Activated T-helper 2 cell treated with anti-CD3 and anti-CD28 coated beads, Interferon-gamma antibody, Interleukin-2, Interleukin-4, amounts not matched to agents 10 μg/mL and 5 μg/mL and 100 μg/mL, durations not matched to agents 14 hours and 24 hours and 36 hours (primary cell): ENCODE results near the gene ARPC1A. TPM values are rescaled to one million over a fixed set of nuclear protein-coding genes. Genes with fewer than 3 reads are reported as not detected.

ENCODE experiments used
- total RNA-seq: library from RNA; stranded (reverse); gene quantifications from 2 replicates; pipeline ENCODE4 v1.2.3, GENCODE V29; 2022

ARPC1A gene
- total RNA-seq, 1 donor from 2014 or later: 79.8 TPM

Other genes starting within 250 kb of the ARPC1A start
- gene SMURF1, start 181.8 kb upstream of the ARPC1A start, total RNA-seq: 12.4 and 13.5 TPM in 2 replicates
- gene KPNA7, start 117.8 kb upstream of the ARPC1A start, total RNA-seq: not detected in 2 replicates
- not detected in 2 replicates for gene MYH16, start 53.1 kb upstream of the ARPC1A start, total RNA-seq
- 264 and 265 TPM in 2 replicates for gene ARPC1B, start 48.8 kb downstream of the ARPC1A start, total RNA-seq
- gene PDAP1, start 82.7 kb downstream of the ARPC1A start, total RNA-seq: 153 and 159 TPM in 2 replicates
- gene BUD31, start 83.1 kb downstream of the ARPC1A start, total RNA-seq: 123 and 130 TPM in 2 replicates
- 8.1 and 10.4 TPM in 2 replicates for gene PTCD1, start 112.9 kb downstream of the ARPC1A start, total RNA-seq
- gene CPSF4, start 113.0 kb downstream of the ARPC1A start, total RNA-seq: 88.4 and 89.9 TPM in 2 replicates
- 405 and 429 TPM in 2 replicates for gene ATP5MF, start 140.3 kb downstream of the ARPC1A start, total RNA-seq
- gene ZNF789, start 147.0 kb downstream of the ARPC1A start, total RNA-seq: 23.2 and 24.3 TPM in 2 replicates
- 36.4 and 40.7 TPM in 2 replicates for gene ZNF394, start 174.4 kb downstream of the ARPC1A start, total RNA-seq
- 8.2 and 8.4 TPM in 2 replicates for gene ZKSCAN5, start 178.8 kb downstream of the ARPC1A start, total RNA-seq
- 5.2 and 5.6 TPM in 2 replicates for gene FAM200A, start 226.2 kb downstream of the ARPC1A start, total RNA-seq
- 68.3 and 72.8 TPM in 2 replicates for gene ZNF655, start 232.7 kb downstream of the ARPC1A start, total RNA-seq